Lower lobe of right lung (tissue), 2 donors: Measurements from ENCODE around the gene RTL10. TPM values are rescaled to one million over a fixed set of nuclear protein-coding genes. Genes with fewer than 3 reads are reported as not detected.

ENCODE experiments used
- ATAC-seq, 2 donors: fragments of 200-7000 bp; cut with Tn5 transposase; one replicate each; pipeline ENCODE4 v1.9.1; 2020 to 2022; ENCODE audit warnings: mild to moderate bottlenecking in 2 of 2, moderate library complexity in 2 of 2
- DNase-seq: peaks from one replicate; pipeline ENCODE4 v3.0.0-alpha.2; 2020
- H3K27ac ChIP-seq: fragments of 200-600 bp; one replicate; pipeline ENCODE4 v1.8.0; 2022
- H3K27me3 ChIP-seq: fragments of 200-600 bp; one replicate; pipeline ENCODE4 v1.8.0; 2022; ENCODE audit warnings: low read depth
- H3K36me3 ChIP-seq: fragments of 200-600 bp; one replicate; pipeline ENCODE4 v1.8.0; 2022; ENCODE audit warnings: mild to moderate bottlenecking
- H3K4me1 ChIP-seq: fragments of 200-600 bp; one replicate; pipeline ENCODE4 v1.8.0; 2022
- H3K4me3 ChIP-seq: fragments of 200-600 bp; one replicate; pipeline ENCODE4 v1.8.0; 2022; ENCODE audit warnings: mild to moderate bottlenecking
- H3K9me3 ChIP-seq: fragments of 200-600 bp; one replicate; pipeline ENCODE4 v1.8.0; 2022
- intact Hi-C: fragments of 100-400 bp; cut with DNase I; formaldehyde crosslinking; loops from one replicate; pipeline ENCODE4 v1.11.0; 2022
- total RNA-seq: library from RNA; stranded (reverse); fragmentation: NEBNext Ultra II Directional; extraction: Animal tissue kit (Norgen Biotek cat#: 25700); gene quantifications from one replicate; pipeline ENCODE4 v1.2.1, GENCODE V29; 2021
- TF ChIP-seq, protein P1 (sequence below): fragments of 200-600 bp; IDR thresholded peaks from one replicate; pipeline ENCODE4 v1.8.0; 2022; ENCODE audit warnings: antibody characterized with exemption, mild to moderate bottlenecking
- donor health status: DM: no; HTN: yes; CAD: no; lungs with severe emphysema.

RTL10 gene
- total RNA-seq, 1 donor from 2014 or later: 24.3 TPM

DNA sequence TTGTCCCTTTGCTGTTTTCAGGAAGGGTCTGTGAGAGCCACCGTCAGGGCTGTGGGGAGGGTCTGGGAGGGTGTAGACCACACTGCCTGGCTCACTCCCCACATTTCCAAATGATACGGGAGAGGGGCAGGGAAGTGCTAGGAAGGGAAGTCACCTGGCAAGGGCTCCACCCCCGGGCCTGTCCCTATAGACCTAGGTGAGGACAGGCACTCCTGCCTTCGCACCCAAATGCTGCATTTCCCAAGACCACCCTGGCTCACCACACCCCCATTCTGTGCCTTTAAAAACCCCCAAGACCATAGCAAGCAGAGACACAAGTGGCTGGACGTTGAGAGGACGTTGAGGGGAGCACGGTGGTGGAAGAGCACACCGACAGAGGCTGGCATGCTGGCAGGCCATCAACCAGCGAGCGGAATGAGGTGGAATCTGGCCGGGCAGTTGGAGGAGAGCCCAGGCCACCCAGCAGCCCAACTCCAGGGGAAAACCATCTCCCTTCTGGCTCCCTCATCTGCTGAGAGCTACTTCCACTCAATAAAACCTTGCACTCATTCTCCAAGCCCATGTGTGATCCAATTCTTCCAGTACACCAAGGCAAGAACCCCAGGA, 45.7 kb downstream of the RTL10 start:
- H3K27ac ChIP-seq: no peak overlapping the region
- no peaks in the 10 kb centered on the region for H3K27me3 ChIP-seq
- TF ChIP-seq, protein P1, sequence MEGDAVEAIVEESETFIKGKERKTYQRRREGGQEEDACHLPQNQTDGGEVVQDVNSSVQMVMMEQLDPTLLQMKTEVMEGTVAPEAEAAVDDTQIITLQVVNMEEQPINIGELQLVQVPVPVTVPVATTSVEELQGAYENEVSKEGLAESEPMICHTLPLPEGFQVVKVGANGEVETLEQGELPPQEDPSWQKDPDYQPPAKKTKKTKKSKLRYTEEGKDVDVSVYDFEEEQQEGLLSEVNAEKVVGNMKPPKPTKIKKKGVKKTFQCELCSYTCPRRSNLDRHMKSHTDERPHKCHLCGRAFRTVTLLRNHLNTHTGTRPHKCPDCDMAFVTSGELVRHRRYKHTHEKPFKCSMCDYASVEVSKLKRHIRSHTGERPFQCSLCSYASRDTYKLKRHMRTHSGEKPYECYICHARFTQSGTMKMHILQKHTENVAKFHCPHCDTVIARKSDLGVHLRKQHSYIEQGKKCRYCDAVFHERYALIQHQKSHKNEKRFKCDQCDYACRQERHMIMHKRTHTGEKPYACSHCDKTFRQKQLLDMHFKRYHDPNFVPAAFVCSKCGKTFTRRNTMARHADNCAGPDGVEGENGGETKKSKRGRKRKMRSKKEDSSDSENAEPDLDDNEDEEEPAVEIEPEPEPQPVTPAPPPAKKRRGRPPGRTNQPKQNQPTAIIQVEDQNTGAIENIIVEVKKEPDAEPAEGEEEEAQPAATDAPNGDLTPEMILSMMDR: no peak
- peak; percentile 27 for DNase-seq
- no peak for ATAC-seq
- H3K4me1 ChIP-seq: peaks cover 9% of the 10 kb centered on the region
- no peak overlapping the region for H3K4me3 ChIP-seq
- intact Hi-C loops: no loop called here
- peaks cover 6% of the 10 kb centered on the region for H3K36me3 ChIP-seq
- no peaks in the 10 kb centered on the region for H3K9me3 ChIP-seq

DNA sequence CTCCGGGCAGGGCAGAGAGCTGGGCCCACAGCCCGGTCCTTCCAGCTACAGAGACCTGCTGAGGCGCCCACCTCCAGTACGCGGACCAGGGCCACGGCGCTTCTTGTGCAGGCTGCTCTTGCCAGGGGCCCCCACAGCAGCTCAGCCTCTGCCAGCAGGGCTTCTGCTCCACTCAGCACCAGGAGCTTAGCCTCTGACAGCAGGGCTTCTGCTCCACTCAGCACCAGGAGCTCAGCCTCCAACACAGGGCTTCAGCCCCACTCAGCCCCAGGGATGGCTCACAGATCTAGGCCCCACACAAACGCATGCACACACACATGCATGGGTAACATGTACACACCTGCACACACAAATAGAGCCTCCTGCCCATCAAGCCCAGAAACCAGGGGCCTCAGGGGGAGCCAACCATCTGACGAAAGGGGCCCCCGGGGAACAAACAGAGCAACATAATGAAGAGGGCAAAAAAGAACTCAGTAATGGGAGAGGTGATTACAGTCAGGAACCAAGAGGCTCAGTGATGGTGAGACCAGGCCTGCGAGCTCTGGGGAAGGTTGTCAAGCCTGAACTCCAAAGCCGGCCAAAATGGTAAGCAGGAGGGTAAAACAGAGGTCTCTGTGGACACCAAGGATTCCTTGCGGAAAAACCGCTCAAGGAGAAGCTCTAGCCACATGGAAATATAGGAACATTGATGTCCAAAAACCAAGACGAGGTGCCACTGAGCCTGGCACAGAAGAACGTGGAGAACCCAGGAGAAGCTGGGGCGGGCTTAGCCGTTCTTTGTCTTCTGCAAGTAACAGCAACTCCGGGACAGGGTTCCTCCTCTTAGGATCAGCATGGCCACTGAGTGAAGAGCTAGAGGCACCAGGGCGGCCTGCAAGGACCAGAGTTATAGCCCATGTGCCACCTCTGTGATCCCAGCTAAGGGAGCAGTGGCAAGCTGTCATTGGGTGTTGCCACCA, 46.5 kb downstream of the RTL10 start:
- Histone ChIP-seq H3K27me3 (no peaks in the 10 kb centered on the region), H3K4me3 (no peak overlapping the region), H3K9me3 (no peaks in the 10 kb centered on the region), H3K27ac (no peak overlapping the region), H3K36me3 (peaks cover 6% of the 10 kb centered on the region), H3K4me1 (peaks cover 9% of the 10 kb centered on the region)
- ATAC-seq (no peak), DNase-seq (peak; percentile 33)
- intact Hi-C loops: no loop called here
- TF ChIP-seq, protein P1: no peak

DNA sequence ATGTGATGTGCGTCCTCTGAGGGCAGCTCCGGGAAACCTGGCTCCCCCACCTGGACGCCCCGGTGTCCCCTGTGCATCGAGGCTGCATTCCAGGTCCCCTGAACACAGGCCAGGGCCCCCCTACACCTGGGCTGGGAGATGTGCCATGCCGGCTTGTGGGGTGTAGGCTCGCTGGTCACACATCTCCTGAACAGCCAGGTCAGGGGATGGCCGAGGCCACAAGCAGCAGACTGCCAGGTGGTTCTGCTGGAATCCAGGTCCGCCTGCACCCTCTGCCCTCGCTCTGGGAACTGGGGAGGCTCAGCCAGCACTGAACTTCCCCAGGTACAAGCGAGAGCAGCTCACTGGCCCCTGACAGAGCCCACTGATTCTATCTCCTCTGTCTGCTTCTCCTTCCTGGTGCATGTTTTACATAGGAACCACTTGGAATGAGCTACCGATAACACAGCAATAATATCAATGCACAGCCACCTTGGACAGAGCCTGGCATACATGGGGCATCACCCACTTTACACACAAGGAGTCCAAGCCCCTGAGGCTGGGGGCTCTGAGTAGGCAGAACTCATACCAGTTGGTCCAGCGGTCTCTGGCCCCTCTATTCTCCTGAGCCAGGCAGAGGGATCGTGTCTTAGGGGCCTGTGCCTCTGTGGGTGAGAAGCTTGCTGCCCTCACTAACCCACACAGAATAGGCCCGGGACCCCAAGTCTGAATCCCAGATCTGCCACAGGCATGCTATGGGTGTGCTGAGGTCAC, 47.3 kb downstream of the RTL10 start:
- DNase-seq (peak; percentile 46), ATAC-seq (no peak)
- Histone ChIP-seq H3K4me1 (peaks cover 9% of the 10 kb centered on the region), H3K9me3 (no peaks in the 10 kb centered on the region), H3K36me3 (peaks cover 5% of the 10 kb centered on the region), H3K27ac (no peak overlapping the region), H3K4me3 (no peak overlapping the region), H3K27me3 (no peaks in the 10 kb centered on the region)
- TF ChIP-seq, protein P1: no peak
- intact Hi-C loops: no loop called here

DNA sequence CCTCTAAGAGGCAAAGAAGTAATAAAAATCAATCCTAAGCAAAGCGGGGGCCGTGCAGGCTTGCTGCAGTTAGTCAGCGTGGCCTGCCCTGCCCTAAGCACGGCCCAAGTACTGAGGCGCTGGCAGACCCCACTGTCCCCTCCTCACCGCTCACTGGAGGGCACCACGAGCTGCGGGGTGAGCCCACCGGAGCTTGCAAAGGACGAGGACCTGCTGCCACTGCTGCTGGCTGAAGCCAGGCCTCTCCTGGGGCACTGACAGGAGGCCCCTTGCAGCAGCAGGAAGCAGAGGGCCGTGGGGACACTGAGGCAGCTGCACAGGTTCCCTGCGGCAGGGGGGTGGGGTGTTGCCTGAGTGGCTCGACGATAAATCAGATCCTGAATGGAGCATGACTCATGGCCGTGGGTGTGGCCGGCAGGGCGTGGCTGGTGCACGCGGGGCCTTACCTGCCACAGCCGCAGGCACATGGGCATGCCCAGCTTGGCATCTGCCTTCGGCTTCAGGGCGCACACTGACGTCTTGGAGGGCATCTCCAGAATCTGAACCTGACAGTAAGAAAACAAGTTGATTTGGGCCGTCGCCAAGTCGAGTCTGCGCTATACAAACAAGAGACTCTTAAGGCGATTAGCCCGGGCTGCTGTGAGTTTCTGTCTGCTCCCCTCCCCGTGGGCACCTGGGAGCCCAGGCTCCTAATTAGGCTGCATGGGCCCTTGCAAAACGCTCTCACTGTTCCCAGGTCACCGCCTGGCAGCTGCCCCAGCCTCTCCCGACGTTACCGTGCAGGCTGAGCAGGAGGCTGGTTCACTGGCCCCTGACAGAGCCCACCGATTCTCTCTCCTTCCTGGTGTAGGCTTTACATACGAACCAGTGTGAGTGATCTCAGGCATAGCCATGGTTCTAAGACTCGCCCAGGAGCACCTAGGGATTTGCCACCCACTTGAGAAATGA, 48.2 kb downstream of the RTL10 start:
- H3K4me3 ChIP-seq: no peak overlapping the region
- TF ChIP-seq, protein P1: no peak
- intact Hi-C loops: no loop called here
- peak; percentile 79 to 87 for ATAC-seq
- H3K27me3 ChIP-seq: no peaks in the 10 kb centered on the region
- H3K4me1 ChIP-seq: peaks cover 9% of the 10 kb centered on the region
- no peaks in the 10 kb centered on the region for H3K9me3 ChIP-seq
- peak; percentile 82 for DNase-seq
- no peak overlapping the region for H3K27ac ChIP-seq
- no peaks in the 10 kb centered on the region for H3K36me3 ChIP-seq
